ENCODE measurements around the gene COLEC11.
"Not testable (repeated sequence)": the region's sequence is repeated elsewhere in the genome, so short reads cannot be mapped to it uniquely, and the experiment has no call there.

Gene COLEC11

GRCh38 chr2:3606370-3607201, 11.7 kb downstream of the COLEC11 start:
- H3K4me3 ChIP-seq (ENCODE audit: low read length), result no peak overlapping the region
- no peak for DNase-seq (ENCODE audit: low read depth)
- no peak for TF ChIP-seq CTCF (IDR thresholded peaks at IDR 0.05; ENCODE audit: insufficient read depth, low read depth, low read length, missing control alignments)

- TF ChIP-seq CTCF (IDR thresholded peaks at IDR 0.05; ENCODE audit: insufficient read depth, low read depth, low read length, missing control alignments), result no peak
- no peak for DNase-seq (ENCODE audit: low read depth)
- no peak overlapping the region for H3K4me3 ChIP-seq (ENCODE audit: low read length)
These were observed 13.7 kb downstream of the COLEC11 start for GRCh38 chr2:3608373-3609278.

GRCh38 chr2:3609279-3609673, 14.4 kb downstream of the COLEC11 start:
- not testable (repeated sequence) for DNase-seq (ENCODE audit: low read depth)

GRCh38 chr2:3610415-3610814, 15.5 kb downstream of the COLEC11 start:
- H3K4me3 ChIP-seq (ENCODE audit: low read length), result no peak overlapping the region

More at GRCh38 chr2:3609279-3609673, 14.4 kb downstream of the COLEC11 start:
- not testable (repeated sequence) for H3K4me3 ChIP-seq (ENCODE audit: low read length)

GRCh38 chr2:3610881-3611505, 16.1 kb downstream of the COLEC11 start:
- no peak for TF ChIP-seq CTCF (IDR thresholded peaks at IDR 0.05; ENCODE audit: insufficient read depth, low read depth, low read length, missing control alignments)
- H3K4me3 ChIP-seq (ENCODE audit: low read length), result no peak overlapping the region
- no peak for DNase-seq (ENCODE audit: low read depth)

More at GRCh38 chr2:3610415-3610814, 15.5 kb downstream of the COLEC11 start:
- no peak for TF ChIP-seq CTCF (IDR thresholded peaks at IDR 0.05; ENCODE audit: insufficient read depth, low read depth, low read length, missing control alignments)
- DNase-seq (ENCODE audit: low read depth), result no peak

- no peak overlapping the region for H3K4me3 ChIP-seq (ENCODE audit: low read length)
- no peak for DNase-seq (ENCODE audit: low read depth)
- no peak for TF ChIP-seq CTCF (IDR thresholded peaks at IDR 0.05; ENCODE audit: insufficient read depth, low read depth, low read length, missing control alignments)
These were observed 16.7 kb downstream of the COLEC11 start for GRCh38 chr2:3611589-3611988.

Data from epithelial cell of esophagus (primary cell).